ENCODE results near the gene WDR37.

The WDR37 gene

DNA sequence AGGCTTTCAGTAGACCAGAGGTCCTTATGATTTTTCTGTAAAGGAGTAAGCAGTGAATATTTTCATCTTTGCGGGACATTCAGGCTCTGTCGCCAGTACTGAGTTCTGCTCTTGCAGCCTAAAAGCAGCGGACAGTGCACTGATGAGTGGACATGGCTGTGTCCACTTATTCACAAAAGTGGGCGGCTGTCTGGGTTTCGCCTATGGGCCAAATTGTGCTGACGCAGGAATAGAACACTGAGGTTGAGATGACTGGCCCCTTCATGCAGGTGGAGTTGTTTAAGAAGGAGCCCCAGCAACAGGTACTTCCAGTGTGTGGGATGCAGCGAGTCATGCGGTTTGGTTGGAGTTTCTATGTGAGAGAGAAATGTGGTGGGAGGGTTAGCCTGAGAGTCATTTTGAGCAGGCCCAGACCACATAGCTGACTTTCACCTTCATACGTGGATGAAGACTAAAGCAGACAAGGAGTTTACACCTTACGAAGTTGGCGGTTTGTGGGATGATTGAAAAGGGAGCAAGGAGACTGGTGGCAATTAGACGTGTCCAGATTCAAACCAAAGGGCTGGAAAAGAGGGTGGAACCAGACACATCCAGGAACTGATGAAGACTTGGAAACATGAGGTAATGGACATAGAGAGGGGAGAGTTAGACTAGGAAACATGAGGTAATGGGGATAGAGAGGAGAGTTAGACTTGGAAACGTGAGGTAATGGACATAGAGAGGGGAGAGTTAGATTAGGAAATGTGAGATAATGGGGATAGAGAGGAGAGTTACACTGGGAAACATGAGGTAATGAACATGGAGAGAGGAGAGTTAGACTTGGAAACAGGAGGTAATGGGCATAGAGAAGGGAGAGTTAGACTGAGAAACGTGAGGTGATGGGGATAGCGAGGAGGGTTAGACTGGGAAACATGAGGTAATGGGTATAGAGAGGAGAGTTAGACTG is 38.2 kb downstream of the WDR37 start:
- WGBS = 95% methylated on average over 15 of the region's 15 CpGs
- peaks cover 60% of the 10 kb centered on the region for H3K36me3 ChIP-seq (ENCODE audit: insufficient read depth, low read length)

DNA sequence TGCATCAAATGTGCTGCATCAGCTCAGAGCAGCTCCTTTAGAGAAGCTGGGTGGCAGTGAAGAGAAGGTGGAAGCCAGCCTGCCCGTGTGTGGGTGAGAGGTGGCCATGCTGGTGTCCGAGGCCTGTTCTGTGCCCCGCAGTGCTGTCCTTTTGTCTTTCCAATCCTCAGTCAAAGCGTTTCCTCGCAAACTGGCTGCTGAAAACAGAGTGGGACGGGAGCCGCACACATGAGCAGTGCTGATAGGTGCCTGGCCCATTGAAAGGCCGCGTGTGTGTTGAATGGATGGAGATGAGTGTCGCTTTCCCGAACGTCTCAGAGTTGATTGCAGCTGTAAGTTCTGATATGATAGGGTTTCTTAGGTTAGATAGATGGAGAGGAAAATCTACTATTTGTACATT is 39.3 kb downstream of the WDR37 start:
- no peak overlapping the region for H3K9ac ChIP-seq (ENCODE audit: low read depth, low read length)
- H3K27ac ChIP-seq (ENCODE audit: low read depth, low read length) = no peak overlapping the region
- peaks cover 54% of the 10 kb centered on the region for H3K36me3 ChIP-seq (ENCODE audit: insufficient read depth, low read length)
- WGBS = 91% methylated on average over 12 of the region's 12 CpGs
- no peaks in the 10 kb centered on the region for H3K27me3 ChIP-seq (ENCODE audit: insufficient read depth, low read length)
- no peaks in the 10 kb centered on the region for H3K4me1 ChIP-seq (ENCODE audit: insufficient read depth, low read length)
- H3K4me3 ChIP-seq (ENCODE audit: low read length) = no peak overlapping the region
- no peaks in the 10 kb centered on the region for H3K9me3 ChIP-seq (ENCODE audit: insufficient read depth, low read depth, low read length)

More for the DNA sequence above, 38.2 kb downstream of the WDR37 start:
- H3K27me3 ChIP-seq (ENCODE audit: insufficient read depth, low read length) = no peaks in the 10 kb centered on the region
- H3K27ac ChIP-seq (ENCODE audit: low read depth, low read length) = no peak overlapping the region
- no peak overlapping the region for H3K9ac ChIP-seq (ENCODE audit: low read depth, low read length)
- H3K4me1 ChIP-seq (ENCODE audit: insufficient read depth, low read length) = no peaks in the 10 kb centered on the region
- H3K9me3 ChIP-seq (ENCODE audit: insufficient read depth, low read depth, low read length) = no peaks in the 10 kb centered on the region
- no peak overlapping the region for H3K4me3 ChIP-seq (ENCODE audit: low read length)

DNA sequence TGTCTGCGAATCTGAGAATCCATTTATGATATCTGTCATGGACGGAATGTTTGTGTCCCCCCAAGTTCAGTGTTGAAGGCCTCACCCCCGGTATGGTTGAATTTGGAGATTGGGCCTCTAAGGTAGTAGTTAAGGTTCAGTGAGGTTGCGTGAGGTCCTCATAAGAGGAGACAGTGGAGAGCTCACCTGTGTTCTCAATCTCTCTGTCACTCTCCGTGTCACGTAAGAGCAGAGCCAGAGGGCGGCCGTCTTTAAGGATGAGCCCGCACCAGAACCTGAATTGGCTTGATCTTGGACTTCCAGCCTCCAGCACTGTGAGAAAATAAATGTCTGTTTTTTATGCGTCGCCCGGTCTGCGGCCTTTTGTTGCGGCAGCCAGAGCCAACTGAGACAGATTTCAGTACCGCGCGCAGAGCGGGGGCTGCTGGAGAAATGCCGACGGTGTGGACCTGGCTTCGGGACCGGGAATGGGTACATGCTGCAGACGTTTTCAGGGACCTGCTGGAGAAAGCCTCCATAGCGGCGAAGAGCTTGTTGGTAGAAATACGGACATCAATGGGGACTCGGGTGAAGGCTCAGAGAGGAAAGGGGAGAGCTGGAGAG is 40.2 kb downstream of the WDR37 start:
- Histone ChIP-seq H3K9ac (ENCODE audit: low read depth, low read length) (no peak overlapping the region), H3K9me3 (ENCODE audit: insufficient read depth, low read depth, low read length) (no peaks in the 10 kb centered on the region), H3K27ac (ENCODE audit: low read depth, low read length) (no peak overlapping the region), H3K36me3 (ENCODE audit: insufficient read depth, low read length) (peaks cover 45% of the 10 kb centered on the region), H3K4me3 (ENCODE audit: low read length) (no peak overlapping the region), H3K4me1 (ENCODE audit: insufficient read depth, low read length) (no peaks in the 10 kb centered on the region), H3K27me3 (ENCODE audit: insufficient read depth, low read length) (no peaks in the 10 kb centered on the region)
- WGBS = 95% methylated on average over 27 of the region's 27 CpGs

DNA sequence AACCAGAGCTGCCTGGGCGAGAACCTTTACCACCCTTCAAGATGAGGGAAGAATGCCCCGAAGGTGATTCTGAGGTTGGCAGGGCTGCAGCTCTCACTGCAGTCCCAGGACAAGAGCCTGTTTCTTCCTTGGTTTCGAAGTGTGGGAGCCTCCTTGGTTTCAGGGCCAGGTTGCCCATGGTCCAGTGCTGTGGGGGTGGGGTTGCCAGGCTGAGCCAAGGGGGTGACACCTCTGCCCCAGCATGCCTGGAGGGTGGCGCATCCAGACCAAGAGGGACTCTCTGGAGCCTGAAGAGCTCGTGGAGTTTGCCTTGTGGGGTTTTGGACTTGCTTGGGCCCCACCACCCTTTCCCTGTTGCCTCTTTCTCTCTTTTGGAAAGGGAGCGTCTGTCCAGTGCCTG is 41.3 kb downstream of the WDR37 start:
- no peaks in the 10 kb centered on the region for H3K27me3 ChIP-seq (ENCODE audit: insufficient read depth, low read length)
- H3K9me3 ChIP-seq (ENCODE audit: insufficient read depth, low read depth, low read length) = no peaks in the 10 kb centered on the region
- peaks cover 45% of the 10 kb centered on the region for H3K36me3 ChIP-seq (ENCODE audit: insufficient read depth, low read length)
- no peak overlapping the region for H3K4me3 ChIP-seq (ENCODE audit: low read length)
- 94% methylated on average over 6 of the region's 6 CpGs for WGBS
- H3K4me1 ChIP-seq (ENCODE audit: insufficient read depth, low read length) = no peaks in the 10 kb centered on the region
- no peak overlapping the region for H3K9ac ChIP-seq (ENCODE audit: low read depth, low read length)
- no peak overlapping the region for H3K27ac ChIP-seq (ENCODE audit: low read depth, low read length)

DNA sequence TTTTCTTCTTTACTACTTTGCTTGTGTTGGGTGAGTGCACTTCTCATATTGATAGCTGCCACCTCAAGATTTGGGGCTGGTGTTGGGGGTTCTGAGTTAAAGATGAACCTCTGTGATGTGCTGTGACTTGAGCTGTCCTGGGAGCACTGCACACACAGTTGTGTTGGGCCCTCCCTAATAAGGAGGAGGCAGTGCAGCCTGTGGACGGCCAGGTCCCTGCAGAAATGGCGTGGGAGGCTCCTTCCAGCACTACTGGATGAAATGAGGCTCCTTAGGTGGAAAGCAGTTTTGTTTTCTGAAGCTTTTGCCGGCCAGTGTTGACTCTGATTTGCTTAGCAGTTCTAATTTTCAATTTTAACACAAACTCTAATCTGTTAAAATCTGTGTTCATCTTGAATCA is 44.0 kb downstream of the WDR37 start:
- Histone ChIP-seq H3K27ac (ENCODE audit: low read depth, low read length) (no peak overlapping the region), H3K4me1 (ENCODE audit: insufficient read depth, low read length) (no peaks in the 10 kb centered on the region), H3K9ac (ENCODE audit: low read depth, low read length) (no peak overlapping the region), H3K9me3 (ENCODE audit: insufficient read depth, low read depth, low read length) (no peaks in the 10 kb centered on the region), H3K27me3 (ENCODE audit: insufficient read depth, low read length) (no peaks in the 10 kb centered on the region), H3K4me3 (ENCODE audit: low read length) (no peak overlapping the region), H3K36me3 (ENCODE audit: insufficient read depth, low read length) (peaks cover 52% of the 10 kb centered on the region)
- 94% methylated on average over 3 of the region's 3 CpGs for WGBS

DNA sequence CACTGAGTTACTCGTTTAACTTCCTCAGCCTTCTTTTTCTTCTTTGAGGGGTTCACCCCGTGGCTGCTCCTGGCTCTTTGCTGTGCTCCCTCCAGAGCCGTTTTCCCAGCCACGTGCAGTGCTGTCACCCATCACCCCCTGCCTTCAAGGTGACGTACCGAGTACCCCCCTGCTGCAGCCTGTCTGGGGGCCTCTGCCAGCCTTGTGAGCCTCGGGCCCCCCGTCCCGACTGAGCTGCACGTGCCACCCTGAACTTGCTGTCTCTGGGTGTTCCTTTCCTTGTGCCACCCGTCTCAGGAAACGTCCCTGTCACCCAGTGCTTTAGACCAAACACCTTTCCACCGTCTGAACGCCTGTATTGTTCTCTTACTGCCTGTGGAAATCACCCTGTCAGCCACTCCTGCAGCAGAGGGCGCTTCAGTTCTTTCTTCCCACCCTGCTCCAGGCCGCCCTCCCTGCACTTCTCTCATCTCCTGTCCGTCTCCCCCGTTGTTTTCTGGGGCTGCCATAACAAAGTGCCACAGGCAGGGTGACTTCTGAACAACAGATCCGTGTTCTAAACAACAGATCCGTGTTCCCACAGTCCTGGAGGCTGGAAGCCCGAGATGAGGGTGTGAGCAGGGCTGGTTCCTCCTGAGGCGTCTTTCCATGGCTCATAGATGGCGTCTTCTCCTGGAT is 44.6 kb downstream of the WDR37 start:
- Histone ChIP-seq H3K27me3 (ENCODE audit: insufficient read depth, low read length) (no peaks in the 10 kb centered on the region), H3K4me1 (ENCODE audit: insufficient read depth, low read length) (no peaks in the 10 kb centered on the region), H3K9me3 (ENCODE audit: insufficient read depth, low read depth, low read length) (no peaks in the 10 kb centered on the region), H3K4me3 (ENCODE audit: low read length) (no peak overlapping the region), H3K9ac (ENCODE audit: low read depth, low read length) (no peak overlapping the region), H3K27ac (ENCODE audit: low read depth, low read length) (no peak overlapping the region), H3K36me3 (ENCODE audit: insufficient read depth, low read length) (peaks cover 52% of the 10 kb centered on the region)
- 80% methylated on average over 23 of the region's 23 CpGs for WGBS

DNA sequence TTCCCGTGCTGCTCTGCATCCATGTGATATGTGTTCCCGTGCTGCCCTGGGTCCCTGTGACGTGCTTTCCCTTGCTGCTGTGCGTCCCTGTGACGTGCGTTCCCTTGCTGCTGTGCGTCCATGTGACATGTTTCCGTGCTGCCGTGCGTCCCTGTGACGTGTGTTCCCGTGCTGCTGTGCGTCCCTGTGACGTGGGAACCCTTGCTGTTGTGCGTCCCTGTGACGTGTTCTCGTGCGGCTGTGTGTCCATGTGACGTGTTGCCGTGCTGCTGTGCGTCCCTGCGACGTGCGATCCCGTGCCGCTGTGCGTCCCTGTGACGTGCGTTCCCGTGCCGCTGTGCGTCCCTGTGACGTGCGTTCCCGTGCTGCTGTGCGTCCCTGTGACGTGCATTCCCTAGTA is 45.8 kb downstream of the WDR37 start:
- Histone ChIP-seq H3K27ac (ENCODE audit: low read depth, low read length) (no peak overlapping the region), H3K36me3 (ENCODE audit: insufficient read depth, low read length) (peaks cover 45% of the 10 kb centered on the region), H3K4me3 (ENCODE audit: low read length) (no peak overlapping the region)

DNA sequence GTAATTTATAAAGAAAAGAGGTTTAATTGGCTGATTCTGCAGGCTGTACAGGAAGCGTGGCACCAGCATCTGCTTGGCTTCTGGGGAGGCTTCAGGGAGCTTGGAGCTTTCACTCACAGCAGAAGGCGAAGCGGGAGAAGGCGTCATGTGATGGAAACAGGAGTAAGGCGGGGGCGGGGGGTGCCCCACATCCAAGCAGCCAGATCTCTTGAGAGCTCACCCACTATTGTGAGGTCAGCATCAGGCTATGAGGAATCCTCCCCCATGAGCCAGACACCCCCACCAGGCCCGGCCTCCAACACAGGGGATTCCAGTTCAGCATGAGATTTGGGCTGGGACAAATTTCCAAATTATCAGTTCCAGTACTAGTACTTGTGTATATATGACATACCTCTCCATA is 46.2 kb downstream of the WDR37 start:
- no peak overlapping the region for H3K4me3 ChIP-seq (ENCODE audit: low read length)
- no peaks in the 10 kb centered on the region for H3K27me3 ChIP-seq (ENCODE audit: insufficient read depth, low read length)
- H3K27ac ChIP-seq (ENCODE audit: low read depth, low read length) = no peak overlapping the region
- 91% methylated on average over 7 of the region's 7 CpGs for WGBS
- no peak overlapping the region for H3K9ac ChIP-seq (ENCODE audit: low read depth, low read length)
- H3K4me1 ChIP-seq (ENCODE audit: insufficient read depth, low read length) = no peaks in the 10 kb centered on the region
- no peaks in the 10 kb centered on the region for H3K9me3 ChIP-seq (ENCODE audit: insufficient read depth, low read depth, low read length)
- peaks cover 45% of the 10 kb centered on the region for H3K36me3 ChIP-seq (ENCODE audit: insufficient read depth, low read length)

More for the DNA sequence above, 45.8 kb downstream of the WDR37 start:
- WGBS = 97% methylated on average over 37 of the region's 37 CpGs
- Histone ChIP-seq H3K4me1 (ENCODE audit: insufficient read depth, low read length) (no peaks in the 10 kb centered on the region), H3K9ac (ENCODE audit: low read depth, low read length) (no peak overlapping the region), H3K27me3 (ENCODE audit: insufficient read depth, low read length) (no peaks in the 10 kb centered on the region), H3K9me3 (ENCODE audit: insufficient read depth, low read depth, low read length) (no peaks in the 10 kb centered on the region)

DNA sequence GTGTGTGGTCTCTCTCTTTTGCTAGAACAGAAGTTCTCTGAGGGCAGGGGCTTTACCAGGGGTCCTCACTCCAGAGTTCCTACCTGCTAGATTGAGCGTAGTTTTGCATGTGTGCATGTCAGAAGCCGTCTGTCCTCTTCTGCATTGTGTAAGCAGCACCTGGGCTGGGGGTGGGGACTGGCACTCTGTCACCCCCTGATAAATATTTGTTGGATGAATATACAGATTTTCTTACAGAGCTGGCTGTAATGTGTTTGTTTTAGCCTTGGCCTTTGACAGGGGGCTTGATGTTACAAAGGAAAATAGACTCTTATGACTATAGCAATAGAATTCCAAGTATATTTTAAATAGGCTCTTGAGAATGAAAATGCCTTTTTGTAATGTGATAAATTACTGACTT is 46.6 kb downstream of the WDR37 start:
- no peaks in the 10 kb centered on the region for H3K4me1 ChIP-seq (ENCODE audit: insufficient read depth, low read length)
- WGBS = 91% methylated on average over 2 of the region's 2 CpGs
- no peak overlapping the region for H3K9ac ChIP-seq (ENCODE audit: low read depth, low read length)
- no peak overlapping the region for H3K27ac ChIP-seq (ENCODE audit: low read depth, low read length)
- H3K4me3 ChIP-seq (ENCODE audit: low read length) = no peak overlapping the region
- no peaks in the 10 kb centered on the region for H3K27me3 ChIP-seq (ENCODE audit: insufficient read depth, low read length)
- peaks cover 45% of the 10 kb centered on the region for H3K36me3 ChIP-seq (ENCODE audit: insufficient read depth, low read length)
- H3K9me3 ChIP-seq (ENCODE audit: insufficient read depth, low read depth, low read length) = no peaks in the 10 kb centered on the region

DNA sequence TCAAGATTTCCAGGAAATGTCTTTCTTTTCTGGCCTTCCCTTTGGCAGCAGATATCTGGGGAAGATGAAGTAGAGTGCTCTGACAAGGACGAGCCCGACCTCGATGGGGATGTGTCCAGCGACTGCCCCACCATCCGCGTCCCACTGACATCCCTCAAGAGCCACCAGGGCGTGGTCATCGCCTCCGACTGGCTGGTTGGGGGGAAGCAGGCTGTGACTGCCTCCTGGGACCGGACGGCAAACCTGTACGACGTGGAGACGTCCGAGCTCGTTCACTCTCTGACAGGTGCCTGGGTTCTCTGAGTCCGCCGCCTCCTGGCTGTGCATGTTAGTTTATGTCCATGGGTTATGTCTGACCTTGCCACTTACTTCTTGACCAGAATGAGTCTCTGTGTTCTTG is 47.4 kb downstream of the WDR37 start:
- Histone ChIP-seq H3K27me3 (ENCODE audit: insufficient read depth, low read length) (no peaks in the 10 kb centered on the region), H3K9ac (ENCODE audit: low read depth, low read length) (no peak overlapping the region), H3K27ac (ENCODE audit: low read depth, low read length) (no peak overlapping the region), H3K9me3 (ENCODE audit: insufficient read depth, low read depth, low read length) (no peaks in the 10 kb centered on the region), H3K4me1 (ENCODE audit: insufficient read depth, low read length) (no peaks in the 10 kb centered on the region), H3K4me3 (ENCODE audit: low read length) (no peak overlapping the region), H3K36me3 (ENCODE audit: insufficient read depth, low read length) (peaks cover 48% of the 10 kb centered on the region)
- WGBS = 95% methylated on average over 18 of the region's 18 CpGs

DNA sequence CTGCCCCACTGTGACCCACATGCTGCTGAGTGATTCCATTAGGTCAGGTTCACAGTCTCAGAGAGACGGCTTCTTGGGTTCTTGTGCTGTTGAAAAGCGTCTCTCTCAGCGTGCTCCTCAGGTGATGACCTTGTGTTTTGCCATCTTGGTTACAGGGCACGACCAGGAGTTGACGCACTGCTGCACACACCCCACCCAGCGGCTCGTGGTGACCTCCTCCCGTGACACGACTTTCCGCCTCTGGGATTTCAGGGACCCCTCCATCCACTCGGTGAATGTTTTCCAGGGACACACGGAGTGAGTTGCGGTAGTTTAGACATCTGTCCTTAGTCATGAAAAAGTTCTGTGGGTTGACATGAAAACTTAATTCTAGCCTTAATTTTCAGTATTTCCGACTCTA is 48.8 kb downstream of the WDR37 start:
- H3K27ac ChIP-seq (ENCODE audit: low read depth, low read length) = no peak overlapping the region
- no peaks in the 10 kb centered on the region for H3K9me3 ChIP-seq (ENCODE audit: insufficient read depth, low read depth, low read length)
- H3K27me3 ChIP-seq (ENCODE audit: insufficient read depth, low read length) = no peaks in the 10 kb centered on the region
- H3K4me3 ChIP-seq (ENCODE audit: low read length) = no peak overlapping the region
- H3K9ac ChIP-seq (ENCODE audit: low read depth, low read length) = no peak overlapping the region
- 96% methylated on average over 14 of the region's 14 CpGs for WGBS
- H3K4me1 ChIP-seq (ENCODE audit: insufficient read depth, low read length) = peaks cover 3% of the 10 kb centered on the region; the same call in 1 of the 2 replicates
- peaks cover 48% of the 10 kb centered on the region for H3K36me3 ChIP-seq (ENCODE audit: insufficient read depth, low read length)

All from HUES64 (cell line).